ENCODE data around the gene PRR5L.

DNA sequence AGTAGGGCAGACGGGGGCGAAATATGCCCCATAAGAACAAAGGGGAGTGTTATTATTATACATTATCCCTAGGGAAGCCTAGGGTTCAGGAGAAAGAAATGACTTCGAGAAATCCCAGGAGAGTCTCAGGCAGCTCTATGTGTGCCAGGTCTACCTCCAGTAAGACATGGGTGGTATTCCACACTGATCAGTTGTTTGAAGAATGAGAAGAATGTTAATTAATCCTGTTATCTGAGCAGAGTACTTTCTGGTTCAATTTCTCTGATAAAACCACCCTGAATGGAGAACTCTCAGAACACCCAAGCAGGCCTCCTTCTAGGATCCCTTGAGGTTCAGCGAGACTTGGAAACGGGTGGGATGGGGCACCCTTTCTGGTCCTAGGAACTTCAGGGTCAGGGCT is 46.2 kb downstream of the PRR5L start:
- TF ChIP-seq, protein P1, sequence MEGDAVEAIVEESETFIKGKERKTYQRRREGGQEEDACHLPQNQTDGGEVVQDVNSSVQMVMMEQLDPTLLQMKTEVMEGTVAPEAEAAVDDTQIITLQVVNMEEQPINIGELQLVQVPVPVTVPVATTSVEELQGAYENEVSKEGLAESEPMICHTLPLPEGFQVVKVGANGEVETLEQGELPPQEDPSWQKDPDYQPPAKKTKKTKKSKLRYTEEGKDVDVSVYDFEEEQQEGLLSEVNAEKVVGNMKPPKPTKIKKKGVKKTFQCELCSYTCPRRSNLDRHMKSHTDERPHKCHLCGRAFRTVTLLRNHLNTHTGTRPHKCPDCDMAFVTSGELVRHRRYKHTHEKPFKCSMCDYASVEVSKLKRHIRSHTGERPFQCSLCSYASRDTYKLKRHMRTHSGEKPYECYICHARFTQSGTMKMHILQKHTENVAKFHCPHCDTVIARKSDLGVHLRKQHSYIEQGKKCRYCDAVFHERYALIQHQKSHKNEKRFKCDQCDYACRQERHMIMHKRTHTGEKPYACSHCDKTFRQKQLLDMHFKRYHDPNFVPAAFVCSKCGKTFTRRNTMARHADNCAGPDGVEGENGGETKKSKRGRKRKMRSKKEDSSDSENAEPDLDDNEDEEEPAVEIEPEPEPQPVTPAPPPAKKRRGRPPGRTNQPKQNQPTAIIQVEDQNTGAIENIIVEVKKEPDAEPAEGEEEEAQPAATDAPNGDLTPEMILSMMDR (IDR thresholded peaks at IDR 0.05): no peak
- TF ChIP-seq POLR2A (IDR thresholded peaks at IDR 0.05): no peak

Data from ovary (tissue), 3 donors.